SK-N-SH (cell line): ENCODE data around the gene PIP4K2A. TPM values are rescaled to one million over a fixed set of nuclear protein-coding genes. Genes with fewer than 3 reads are reported as not detected.

Experiments
- CTCF ChIA-PET: fragments of 300-600, 350-600 bp; formaldehyde crosslinking; extraction: SDS; loops from one replicate; lab custom pipeline; 2021; lab: Yijun Ruan, JAX
- POLR2A ChIA-PET: fragments of 350-600 bp; sonication (Branson Sonifier 250); formaldehyde crosslinking; extraction: SDS; loops from one replicate; lab custom pipeline; 2020; ENCODE audit warnings: antibody characterized with exemption, inconsistent platforms; lab: Yijun Ruan, JAX
- DNase-seq: peaks from one replicate; pipeline ENCODE4 v3.0.0; 2012
- H2AFZ ChIP-seq: fragments of 200-600 bp; sonication (generic); 2 replicates; pipeline ENCODE4 v1.8.1; 2016; ENCODE audit warnings: antibody characterized with exemption, mild to moderate bottlenecking, low read depth
- H3F3A ChIP-seq: fragments of 200-600 bp; sonication (generic); replicated peaks from 2 replicates; pipeline ENCODE3; 2016; ENCODE audit warnings: antibody characterized with exemption, mild to moderate bottlenecking; ENCODE audit not compliant: insufficient read depth
- H3K27ac ChIP-seq, 2 experiments: fragments of 200-500 bp in 1 of 2; fragments of 200-600 bp in 1 of 2; sonication (Bioruptor generic) in 1 of 2; sonication (generic), shearing (Covaris generic) in 1 of 2; 2 replicates each; pipeline versions ENCODE4 v1.5.1 to v1.6.1; 2014 to 2016; ENCODE audit warnings: low read depth in 2 of 2, inconsistent platforms in 1 of 2, low read length in 1 of 2, mild to moderate bottlenecking in 1 of 2, mixed read lengths in 1 of 2
- H3K27me3 ChIP-seq: fragments of 200-600 bp; sonication (generic), shearing (Covaris generic); 2 replicates; pipeline ENCODE4 v1.6.1; 2016; ENCODE audit warnings: mixed run types; ENCODE audit not compliant: insufficient read depth
- H3K36me3 ChIP-seq, 2 experiments: fragments of 200-500 bp in 1 of 2; fragments of 200-600 bp in 1 of 2; sonication (Bioruptor generic) in 1 of 2; sonication (generic) in 1 of 2; replicated peaks in 1 of 2; 2 replicates each; pipeline versions ENCODE3 to v1.5.1; 2014 to 2016; ENCODE audit warnings: low read length in 1 of 2, mild to moderate bottlenecking in 1 of 2; ENCODE audit not compliant: insufficient read depth in 2 of 2, control insufficient read depth in 1 of 2
- H3K4me1 ChIP-seq, 2 experiments: fragments of 200-500 bp in 1 of 2; fragments of 200-600 bp in 1 of 2; sonication (Bioruptor generic) in 1 of 2; sonication (generic), shearing (Covaris generic) in 1 of 2; 2 replicates each; pipeline versions ENCODE4 v1.5.1 to v1.6.1; 2014 to 2016; ENCODE audit warnings: low read depth in 1 of 2, low read length in 1 of 2, mixed run types in 1 of 2; ENCODE audit not compliant: insufficient read depth in 2 of 2, control insufficient read depth in 1 of 2
- H3K4me2 ChIP-seq: fragments of 200-600 bp; sonication (generic), shearing (Covaris generic); 2 replicates; pipeline ENCODE4 v1.6.1; 2017; ENCODE audit warnings: mixed run types
- H3K4me3 ChIP-seq, 2 experiments: fragments of 200-500 bp in 1 of 2; fragments of 200-600 bp in 1 of 2; sonication (Bioruptor generic) in 1 of 2; sonication (generic), shearing (Covaris generic) in 1 of 2; 2 replicates each; pipeline versions ENCODE4 v1.5.1 to v1.8.1; 2014 to 2016; ENCODE audit warnings: low read depth in 2 of 2, inconsistent platforms in 1 of 2, low read length in 1 of 2, mild to moderate bottlenecking in 1 of 2, mixed read lengths in 1 of 2, moderate library complexity in 1 of 2
- H3K79me2 ChIP-seq: fragments of 200-600 bp; sonication (generic); 2 replicates; pipeline ENCODE4 v1.8.1; 2017; ENCODE audit warnings: mild to moderate bottlenecking; ENCODE audit not compliant: insufficient read depth
- H3K9ac ChIP-seq: fragments of 200-600 bp; sonication (generic); 2 replicates; pipeline ENCODE4 v1.6.1; 2017; ENCODE audit warnings: mixed run types
- H3K9me2 ChIP-seq: fragments of 200-600 bp; sonication (generic); 2 replicates; pipeline ENCODE4 v1.6.1; 2017; ENCODE audit warnings: mixed run types
- H3K9me3 ChIP-seq: fragments of 200-600 bp; sonication (generic); 2 replicates; pipeline ENCODE4 v1.6.1; 2017; ENCODE audit warnings: mixed run types, mild to moderate bottlenecking, moderate library complexity
- H4K20me1 ChIP-seq: fragments of 200-600 bp; sonication (generic); 2 replicates; pipeline ENCODE4 v1.6.1; 2017; ENCODE audit warnings: mild to moderate bottlenecking, mixed run types; ENCODE audit not compliant: insufficient read depth
- EZH2phosphoT487 ChIP-seq: fragments of 200-600 bp; sonication (generic); IDR thresholded peaks from 2 replicates; pipeline ENCODE4 v1.6.1; 2017; ENCODE audit warnings: low read depth, mixed run types, mild to moderate bottlenecking, antibody characterized with exemption, moderate library complexity, borderline replicate concordance
- FOXM1 ChIP-seq: IDR thresholded peaks from 2 replicates; pipeline ENCODE4 v1.4.0; 2012; ENCODE audit warnings: low read depth, mild to moderate bottlenecking
- GABPA ChIP-seq: IDR thresholded peaks from 2 replicates; pipeline ENCODE4 v1.4.0; 2012; ENCODE audit warnings: low read depth, mild to moderate bottlenecking
- GATA2 ChIP-seq: sonication (generic); formaldehyde crosslinking; IDR thresholded peaks from 2 replicates; pipeline ENCODE4 v1.5.0; 2020; ENCODE audit warnings: mild to moderate bottlenecking, missing genetic modification reagents
- MEF2A ChIP-seq: IDR thresholded peaks from 2 replicates; pipeline ENCODE4 v1.4.0; 2012; ENCODE audit warnings: low read depth, borderline replicate concordance
- MXI1 ChIP-seq: IDR thresholded peaks from 2 replicates; pipeline ENCODE4 v1.6.1; 2012; ENCODE audit warnings: mild to moderate bottlenecking, low read depth, low read length, improper control_type of control experiment
- NFIC ChIP-seq: IDR thresholded peaks from 2 replicates; pipeline ENCODE4 v1.4.0; 2012; ENCODE audit warnings: borderline replicate concordance
- POLR2AphosphoS5 ChIP-seq: IDR thresholded peaks from 2 replicates; pipeline ENCODE4 v1.6.1; 2012; ENCODE audit warnings: low read depth, low read length
- SIN3A ChIP-seq: IDR thresholded peaks from 2 replicates; pipeline ENCODE4 v1.6.1; 2012; ENCODE audit warnings: low read depth, mild to moderate bottlenecking, low read length, moderate library complexity, borderline replicate concordance
- TAF1 ChIP-seq: IDR thresholded peaks from 2 replicates; pipeline ENCODE4 v1.6.1; 2012; ENCODE audit warnings: low read depth, mild to moderate bottlenecking, low read length, moderate library complexity, borderline replicate concordance
- WGBS: methylation state at CpG from one replicate; pipeline ENCODE4 v1.1.6; 2017; ENCODE audit warnings: low lambda C conversion rate; 5-methylcytosine and 5-hydroxymethylcytosine counted together
- polyA plus RNA-seq, 3 experiments: library from polyadenylated mRNA; depleted of rRNA; stranded (reverse); fragments of >200 nt; gene quantifications; 2 replicates each; pipeline ENCODE4 v1.2.3, GENCODE V29; 2012
- TF ChIP-seq, protein P1 (sequence below): fragments of 200-600 bp; sonication (generic); IDR thresholded peaks from 2 replicates; pipeline ENCODE4 v1.6.1; 2017; ENCODE audit warnings: antibody characterized with exemption, mild to moderate bottlenecking, moderate library complexity
- TF ChIP-seq, protein P2 (sequence below): fragments of 150-350 bp; IDR thresholded peaks from 2 replicates; pipeline ENCODE4 v1.6.1; 2017; ENCODE audit warnings: antibody characterized with exemption, low read length, low read depth, borderline replicate concordance
- TF ChIP-seq, protein P3 (sequence below): fragments of 150-350 bp; IDR thresholded peaks from 2 replicates; pipeline ENCODE4 v1.6.1; 2016; ENCODE audit warnings: mild to moderate bottlenecking, low read depth, low read length
- TF ChIP-seq, protein P4 (sequence below): IDR thresholded peaks from 2 replicates; pipeline ENCODE4; 2012

PIP4K2A gene
- polyA plus RNA-seq, 1 of the 3 experiments (the other 2 are of a cell fraction), result 10.8 TPM

DNA sequence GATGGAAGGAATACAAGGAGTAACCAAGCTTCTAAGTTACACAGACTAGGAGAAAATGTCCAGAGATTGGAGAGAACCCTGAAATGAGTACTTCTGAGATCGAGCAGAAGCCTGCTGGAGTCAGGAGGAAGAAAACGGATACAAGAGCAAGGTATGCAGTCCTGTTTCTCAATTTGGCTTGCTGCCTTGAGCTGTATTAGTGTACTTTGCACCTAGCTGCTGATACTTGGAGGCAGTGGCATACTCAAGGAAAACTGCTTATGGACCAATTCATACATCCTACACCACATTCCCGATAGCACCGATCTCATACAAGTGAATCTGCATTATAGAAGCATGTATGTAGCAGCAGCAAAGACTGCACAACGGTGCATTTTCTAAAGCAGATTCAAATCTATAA, 14.4 kb downstream of the PIP4K2A start (continued):
- TF ChIP-seq SIN3A (no peak), POLR2AphosphoS5 (no peak), GABPA (no peak), NFIC (no peak)
- TF ChIP-seq, all 33 proteins: peak for 0

DNA sequence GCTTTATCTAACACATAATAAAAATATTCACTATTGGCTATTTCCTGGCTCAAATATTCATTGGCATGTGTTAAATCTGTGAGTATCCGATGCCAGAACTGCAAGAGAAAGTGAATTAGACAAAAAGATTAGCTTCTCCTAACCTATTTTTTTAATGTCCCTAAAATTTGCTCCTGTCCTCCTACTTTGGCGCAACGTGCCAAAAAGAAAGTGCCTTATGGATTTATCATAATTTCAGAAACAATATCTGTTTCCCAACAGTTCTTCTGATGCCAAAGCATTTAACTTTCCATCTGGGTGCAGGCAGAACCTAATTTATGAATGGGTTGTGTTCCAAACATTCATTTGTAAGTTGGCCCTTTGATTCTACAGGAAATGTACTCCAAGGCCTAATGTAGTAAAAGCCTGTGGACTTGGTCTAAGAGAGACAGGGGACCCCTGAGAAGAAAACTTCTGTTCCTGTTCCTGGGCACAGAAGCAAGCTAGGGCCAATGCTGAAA, 15.4 kb downstream of the PIP4K2A start:
- TF ChIP-seq, protein P1, sequence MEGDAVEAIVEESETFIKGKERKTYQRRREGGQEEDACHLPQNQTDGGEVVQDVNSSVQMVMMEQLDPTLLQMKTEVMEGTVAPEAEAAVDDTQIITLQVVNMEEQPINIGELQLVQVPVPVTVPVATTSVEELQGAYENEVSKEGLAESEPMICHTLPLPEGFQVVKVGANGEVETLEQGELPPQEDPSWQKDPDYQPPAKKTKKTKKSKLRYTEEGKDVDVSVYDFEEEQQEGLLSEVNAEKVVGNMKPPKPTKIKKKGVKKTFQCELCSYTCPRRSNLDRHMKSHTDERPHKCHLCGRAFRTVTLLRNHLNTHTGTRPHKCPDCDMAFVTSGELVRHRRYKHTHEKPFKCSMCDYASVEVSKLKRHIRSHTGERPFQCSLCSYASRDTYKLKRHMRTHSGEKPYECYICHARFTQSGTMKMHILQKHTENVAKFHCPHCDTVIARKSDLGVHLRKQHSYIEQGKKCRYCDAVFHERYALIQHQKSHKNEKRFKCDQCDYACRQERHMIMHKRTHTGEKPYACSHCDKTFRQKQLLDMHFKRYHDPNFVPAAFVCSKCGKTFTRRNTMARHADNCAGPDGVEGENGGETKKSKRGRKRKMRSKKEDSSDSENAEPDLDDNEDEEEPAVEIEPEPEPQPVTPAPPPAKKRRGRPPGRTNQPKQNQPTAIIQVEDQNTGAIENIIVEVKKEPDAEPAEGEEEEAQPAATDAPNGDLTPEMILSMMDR, result no peak
- TF ChIP-seq, protein P2, sequence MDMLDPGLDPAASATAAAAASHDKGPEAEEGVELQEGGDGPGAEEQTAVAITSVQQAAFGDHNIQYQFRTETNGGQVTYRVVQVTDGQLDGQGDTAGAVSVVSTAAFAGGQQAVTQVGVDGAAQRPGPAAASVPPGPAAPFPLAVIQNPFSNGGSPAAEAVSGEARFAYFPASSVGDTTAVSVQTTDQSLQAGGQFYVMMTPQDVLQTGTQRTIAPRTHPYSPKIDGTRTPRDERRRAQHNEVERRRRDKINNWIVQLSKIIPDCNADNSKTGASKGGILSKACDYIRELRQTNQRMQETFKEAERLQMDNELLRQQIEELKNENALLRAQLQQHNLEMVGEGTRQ, result no peak
- TF ChIP-seq EZH2phosphoT487, result no peak
- no peak for TF ChIP-seq GATA2
- TF ChIP-seq, protein P3, sequence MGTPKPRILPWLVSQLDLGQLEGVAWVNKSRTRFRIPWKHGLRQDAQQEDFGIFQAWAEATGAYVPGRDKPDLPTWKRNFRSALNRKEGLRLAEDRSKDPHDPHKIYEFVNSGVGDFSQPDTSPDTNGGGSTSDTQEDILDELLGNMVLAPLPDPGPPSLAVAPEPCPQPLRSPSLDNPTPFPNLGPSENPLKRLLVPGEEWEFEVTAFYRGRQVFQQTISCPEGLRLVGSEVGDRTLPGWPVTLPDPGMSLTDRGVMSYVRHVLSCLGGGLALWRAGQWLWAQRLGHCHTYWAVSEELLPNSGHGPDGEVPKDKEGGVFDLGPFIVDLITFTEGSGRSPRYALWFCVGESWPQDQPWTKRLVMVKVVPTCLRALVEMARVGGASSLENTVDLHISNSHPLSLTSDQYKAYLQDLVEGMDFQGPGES, result no peak
- no peak for TF ChIP-seq TAF1
- TF ChIP-seq MXI1, result no peak
- TF ChIP-seq MEF2A, result no peak
- no peak for TF ChIP-seq FOXM1
- TF ChIP-seq, protein P4, sequence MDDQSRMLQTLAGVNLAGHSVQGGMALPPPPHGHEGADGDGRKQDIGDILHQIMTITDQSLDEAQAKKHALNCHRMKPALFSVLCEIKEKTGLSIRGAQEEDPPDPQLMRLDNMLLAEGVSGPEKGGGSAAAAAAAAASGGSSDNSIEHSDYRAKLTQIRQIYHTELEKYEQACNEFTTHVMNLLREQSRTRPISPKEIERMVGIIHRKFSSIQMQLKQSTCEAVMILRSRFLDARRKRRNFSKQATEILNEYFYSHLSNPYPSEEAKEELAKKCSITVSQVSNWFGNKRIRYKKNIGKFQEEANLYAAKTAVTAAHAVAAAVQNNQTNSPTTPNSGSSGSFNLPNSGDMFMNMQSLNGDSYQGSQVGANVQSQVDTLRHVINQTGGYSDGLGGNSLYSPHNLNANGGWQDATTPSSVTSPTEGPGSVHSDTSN, result no peak
- TF ChIP-seq SIN3A, result no peak
- no peak overlapping the region for H2AFZ ChIP-seq
- H3K4me1 ChIP-seq, result peaks cover 0 to 4% of the 10 kb centered on the region in 2 experiments; a peak in 2 of 4 replicates
- peaks cover 54% of the 10 kb centered on the region for H4K20me1 ChIP-seq
- no peaks in the 10 kb centered on the region for H3K9me3 ChIP-seq
- no peak overlapping the region for H3K4me3 ChIP-seq
- POLR2A ChIA-PET, result no interaction called here
- WGBS, result 89% methylated on average over 3 of the region's 3 CpGs
- DNase-seq, result no peak
- no peak overlapping the region; a peak in 1 of 4 replicates for H3K27ac ChIP-seq
- CTCF ChIA-PET, result interaction anchor here (1.1 kb wide), 1 partner anchor 14 kb away, joined by 3 read pairs; no protein-coding TSS in a partner anchor
- no peaks in the 10 kb centered on the region for H3K9me2 ChIP-seq
- H3K79me2 ChIP-seq, result peaks cover 89% of the 10 kb centered on the region
- no peak overlapping the region for H3K4me2 ChIP-seq
- H3F3A ChIP-seq, result no peaks in the 10 kb centered on the region
- H3K27me3 ChIP-seq, result no peaks in the 10 kb centered on the region
- H3K9ac ChIP-seq, result no peak overlapping the region
- H3K36me3 ChIP-seq, result no peaks in the 10 kb centered on the region
